ENCODE results near the gene APOL2. TPM values are rescaled to one million over a fixed set of nuclear protein-coding genes. Genes with fewer than 3 reads are reported as not detected.
A peak's percentile ranks its signal among the peaks of the same experiment; 100 is the strongest.

APOL2 gene
- total and polyA plus RNA-seq, 11 donors: 26.6 to 213 (median 53.3) TPM

DNA sequence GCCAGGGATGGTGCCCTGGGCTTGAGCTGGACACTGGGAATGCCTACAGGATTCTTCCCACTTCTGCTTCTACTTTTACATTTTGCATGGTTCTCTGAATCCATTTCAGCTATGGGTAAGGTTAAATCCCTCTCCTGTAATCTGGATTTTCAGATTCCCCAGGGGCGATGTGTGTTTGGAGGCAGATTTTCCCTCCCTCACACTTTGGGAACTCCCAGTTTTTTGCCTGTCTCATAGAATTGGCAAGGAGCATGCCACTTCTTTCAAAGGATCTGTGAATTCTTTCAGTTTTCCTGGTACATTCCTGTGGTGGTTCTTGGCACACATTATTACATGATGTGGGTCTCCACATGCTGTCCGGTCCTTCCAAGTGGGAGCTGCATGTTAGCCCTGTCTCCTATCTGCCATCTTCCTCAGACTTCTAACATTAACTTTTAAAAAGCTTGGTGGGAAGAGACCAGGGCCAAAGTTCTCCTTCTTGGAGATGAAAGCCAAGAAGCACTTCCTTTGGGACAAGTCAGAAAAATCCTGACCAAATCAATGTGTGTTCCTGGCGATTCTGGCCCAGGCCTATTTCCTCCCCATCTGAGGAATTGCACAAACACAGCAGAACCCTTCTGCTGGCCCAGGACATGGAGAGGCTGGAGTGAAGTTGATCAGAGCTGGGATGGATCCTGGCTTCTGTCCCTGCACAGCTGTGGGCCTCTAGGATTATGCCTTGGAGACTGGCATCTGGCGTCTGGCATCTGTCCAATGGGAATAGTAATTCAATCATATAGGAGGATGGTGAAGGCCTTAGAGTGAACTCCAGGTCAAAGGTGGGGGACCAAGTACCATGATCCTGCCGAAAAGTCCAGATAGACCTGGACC lies 5.4 kb upstream of the APOL2 start:
- WGBS, 4 donors: 47 to 74% (median 68%) methylated on average over 5 of the region's 5 CpGs
- ATAC-seq: peak; percentile 43 to 86 (median 74)
- TF ChIP-seq, protein P1, sequence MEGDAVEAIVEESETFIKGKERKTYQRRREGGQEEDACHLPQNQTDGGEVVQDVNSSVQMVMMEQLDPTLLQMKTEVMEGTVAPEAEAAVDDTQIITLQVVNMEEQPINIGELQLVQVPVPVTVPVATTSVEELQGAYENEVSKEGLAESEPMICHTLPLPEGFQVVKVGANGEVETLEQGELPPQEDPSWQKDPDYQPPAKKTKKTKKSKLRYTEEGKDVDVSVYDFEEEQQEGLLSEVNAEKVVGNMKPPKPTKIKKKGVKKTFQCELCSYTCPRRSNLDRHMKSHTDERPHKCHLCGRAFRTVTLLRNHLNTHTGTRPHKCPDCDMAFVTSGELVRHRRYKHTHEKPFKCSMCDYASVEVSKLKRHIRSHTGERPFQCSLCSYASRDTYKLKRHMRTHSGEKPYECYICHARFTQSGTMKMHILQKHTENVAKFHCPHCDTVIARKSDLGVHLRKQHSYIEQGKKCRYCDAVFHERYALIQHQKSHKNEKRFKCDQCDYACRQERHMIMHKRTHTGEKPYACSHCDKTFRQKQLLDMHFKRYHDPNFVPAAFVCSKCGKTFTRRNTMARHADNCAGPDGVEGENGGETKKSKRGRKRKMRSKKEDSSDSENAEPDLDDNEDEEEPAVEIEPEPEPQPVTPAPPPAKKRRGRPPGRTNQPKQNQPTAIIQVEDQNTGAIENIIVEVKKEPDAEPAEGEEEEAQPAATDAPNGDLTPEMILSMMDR (IDR thresholded peaks at IDR 0.05): no peak
- no peak for TF ChIP-seq POLR2A (IDR thresholded peaks at IDR 0.05)
- intact Hi-C loops (cut with DNase I): loop anchor here in 3 of 10 donors (2.0 to 10.0 kb wide), 3 partner anchors 32 to 100 kb away; no protein-coding TSS in a partner anchor
- H3K4me1 ChIP-seq: peaks cover 4 to 28% (median 25%) of the 10 kb centered on the region in 12 donors
- DNase-seq: peak in 2 of 5 donors; percentile 51 to 73
- no peaks in the 10 kb centered on the region for H3K36me3 ChIP-seq
- no peak overlapping the region for H3K4me3 ChIP-seq
- H3K27ac ChIP-seq: peak overlapping the region; percentile 51 to 82 (median 74)
- no peaks in the 10 kb centered on the region for H3K27me3 ChIP-seq
- peaks cover 0 to 13% (median 0%) of the 10 kb centered on the region in 12 donors for H3K9me3 ChIP-seq

DNA sequence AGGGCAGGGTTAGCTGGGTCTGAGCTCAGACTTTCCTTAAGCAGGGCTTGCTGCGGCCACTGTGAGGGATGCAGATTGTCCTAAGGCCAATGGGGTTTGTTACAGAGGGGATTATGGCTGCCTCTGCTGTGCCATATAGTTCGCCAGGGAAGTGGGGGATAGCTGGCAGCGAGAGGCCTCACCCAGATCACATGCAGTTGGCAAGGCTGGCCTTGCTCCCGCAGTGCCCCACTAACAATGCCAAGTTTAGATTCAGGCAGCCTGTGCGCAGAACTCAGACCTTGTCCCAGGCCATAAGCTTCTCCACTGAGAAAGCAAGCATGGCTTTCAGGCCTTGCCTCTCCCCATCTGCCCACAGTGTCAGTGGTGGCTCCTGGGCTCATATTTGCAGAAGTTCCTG lies 4.7 kb upstream of the APOL2 start:
- 64 to 87% (median 70%) methylated on average over 4 to 5 of the region's 5 CpGs for WGBS, 4 donors
- peak in 2 of 4 donors; percentile 21 to 37 for ATAC-seq
- TF ChIP-seq, protein P1 (IDR thresholded peaks at IDR 0.05): no peak
- TF ChIP-seq POLR2A (IDR thresholded peaks at IDR 0.05): no peak
- H3K27ac ChIP-seq: peak overlapping the region; percentile 51 to 82 (median 74)
- no peaks in the 10 kb centered on the region for H3K27me3 ChIP-seq
- no peak overlapping the region for H3K4me3 ChIP-seq
- intact Hi-C loops (cut with DNase I): loop anchor here in 3 of 10 donors (2.0 to 10.0 kb wide), 3 partner anchors 33 to 99 kb away; no protein-coding TSS in a partner anchor
- DNase-seq: peak in 2 of 5 donors; percentile 34 to 60
- H3K9me3 ChIP-seq: peaks cover 0 to 10% (median 0%) of the 10 kb centered on the region in 12 donors
- no peaks in the 10 kb centered on the region for H3K36me3 ChIP-seq
- peaks cover 4 to 31% (median 27%) of the 10 kb centered on the region in 12 donors for H3K4me1 ChIP-seq

DNA sequence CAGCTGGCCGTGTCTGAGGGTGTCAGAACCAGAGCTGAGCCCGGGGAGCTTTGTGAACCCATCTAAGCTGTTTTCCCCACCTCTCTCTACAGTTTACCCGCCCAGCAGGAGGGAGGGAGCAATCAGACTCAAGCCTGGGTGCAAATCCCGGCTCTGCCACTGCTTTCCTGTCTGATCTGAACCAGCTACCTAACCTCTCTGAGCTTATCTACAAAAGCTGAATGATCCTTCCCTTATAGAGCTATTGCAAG lies 252 bp downstream of the APOL2 start:
- Histone ChIP-seq H3K9me3 (peaks cover 0 to 10% (median 0%) of the 10 kb centered on the region in 12 donors), H3K27ac (peak overlapping the region; percentile 78 to 98 (median 92)), H3K36me3 (peaks cover 0 to 33% (median 5%) of the 10 kb centered on the region in 9 donors), H3K27me3 (no peaks in the 10 kb centered on the region), H3K4me1 (peaks cover 9 to 64% (median 52%) of the 10 kb centered on the region in 12 donors), H3K4me3 (peak overlapping the region; percentile 56 to 86 (median 72))
- peak in 1 of 5 donors; percentile 37 for DNase-seq
- ATAC-seq: peak; percentile 6 to 42 (median 22)
- 0 to 1% (median 0%) methylated on average over 4 of the region's 4 CpGs for WGBS, 4 donors
- intact Hi-C loops (cut with DNase I): loop anchor here in 7 of 10 donors (1.0 to 10.0 kb wide), 4 partner anchors 38 to 84 kb away; partner anchors contain the start of gene APOL4 (in 1 of the 7)
- TF ChIP-seq, protein P1 (IDR thresholded peaks at IDR 0.05): no peak
- no peak for TF ChIP-seq POLR2A (IDR thresholded peaks at IDR 0.05)
